HEK293 (cell line): ENCODE measurements around the gene TRMT1L.
A peak's percentile ranks its signal among the peaks of the same experiment; 100 is the strongest.

Experiments used
- CTCF ChIA-PET: fragments of 350-600 bp; formaldehyde crosslinking; extraction: SDS; loops from one replicate; lab custom pipeline; 2021; ENCODE audit warnings: antibody characterized with exemption; lab: Yijun Ruan, JAX
- POLR2A ChIA-PET: fragments of 300-600 bp; formaldehyde crosslinking; extraction: SDS; loops from one replicate; lab custom pipeline; 2020; ENCODE audit warnings: antibody characterized with exemption, inconsistent platforms; lab: Yijun Ruan, JAX
- H3K27ac ChIP-seq: fragments of 200-500 bp; sonication (Bioruptor generic); 2 replicates; pipeline ENCODE4 v1.5.1; 2014; ENCODE audit warnings: low read depth, low read length, control low read depth, inconsistent platforms; ENCODE audit errors: extremely low read depth
- H3K36me3 ChIP-seq, 2 experiments: fragments of 200-500 bp in 1 of 2; sonication (Bioruptor generic) in 1 of 2; 1 replicate in 1 of 2; 2 replicates in 1 of 2; pipeline ENCODE4 v1.5.1; 2014 to 2017; ENCODE audit warnings: inconsistent platforms in 2 of 2, low read length in 2 of 2; ENCODE audit not compliant: control insufficient read depth in 2 of 2, insufficient read depth in 1 of 2
- H3K4me1 ChIP-seq: fragments of 200-500 bp; sonication (Bioruptor generic); 2 replicates; pipeline ENCODE4 v1.5.1; 2014; ENCODE audit warnings: mild to moderate bottlenecking, low read length, inconsistent platforms; ENCODE audit not compliant: control insufficient read depth, insufficient read depth
- H3K4me3 ChIP-seq: 2 replicates; pipeline ENCODE4 v1.5.1; 2011; ENCODE audit warnings: low read depth, mild to moderate bottlenecking, control low read depth, low read length, moderate library complexity
- H3K9me3 ChIP-seq: fragments of 200-500 bp; sonication (Bioruptor generic); 2 replicates; pipeline ENCODE4 v1.5.1; 2014; ENCODE audit warnings: low read depth, low read length, inconsistent platforms; ENCODE audit not compliant: control insufficient read depth, insufficient read depth
- KLF8 ChIP-seq: fragments of 450-650 bp; formaldehyde crosslinking; IDR thresholded peaks from 2 replicates; pipeline ENCODE4 v1.5.1; 2016; ENCODE audit warnings: missing biosample characterization, missing genetic modification characterization
- PRDM1 ChIP-seq: fragments of 450-650 bp; formaldehyde crosslinking; IDR thresholded peaks from 2 replicates; pipeline ENCODE4; 2016; ENCODE audit warnings: missing biosample characterization, missing genetic modification characterization
- YY1 ChIP-seq: fragments of 450-650 bp; formaldehyde crosslinking; IDR thresholded peaks from 2 replicates; pipeline ENCODE4 v1.5.1; 2018; ENCODE audit warnings: missing biosample characterization, missing genetic modification characterization
- ZBTB21 ChIP-seq: fragments of 450-650 bp; formaldehyde crosslinking; IDR thresholded peaks from 2 replicates; pipeline ENCODE4 v1.5.1; 2017; ENCODE audit warnings: missing biosample characterization, missing genetic modification characterization
- ZFHX2 ChIP-seq: fragments of 450-650 bp; formaldehyde crosslinking; conservative IDR thresholded peaks from 2 replicates; pipeline ENCODE4 v1.5.1; 2016; ENCODE audit warnings: missing biosample characterization, missing genetic modification characterization
- ZNF157 ChIP-seq: fragments of 450-650 bp; formaldehyde crosslinking; IDR thresholded peaks from 2 replicates; pipeline ENCODE4 v1.5.1; 2016; ENCODE audit warnings: missing biosample characterization, missing genetic modification characterization
- ZNF174 ChIP-seq: fragments of 450-650 bp; formaldehyde crosslinking; IDR thresholded peaks from 2 replicates; pipeline ENCODE4 v1.5.0; 2017; ENCODE audit warnings: missing biosample characterization, mild to moderate bottlenecking, missing genetic modification characterization
- ZNF239 ChIP-seq: fragments of 450-650 bp; formaldehyde crosslinking; IDR thresholded peaks from 2 replicates; pipeline ENCODE4 v1.5.1; 2016; ENCODE audit warnings: missing biosample characterization, missing genetic modification characterization
- ZNF426 ChIP-seq: fragments of 450-650 bp; formaldehyde crosslinking; IDR thresholded peaks from 2 replicates; pipeline ENCODE4 v1.5.1; 2017; ENCODE audit warnings: missing biosample characterization, missing genetic modification characterization, mild to moderate bottlenecking, inconsistent platforms, moderate library complexity
- ZNF555 ChIP-seq: fragments of 450-650 bp; formaldehyde crosslinking; conservative IDR thresholded peaks from 2 replicates; pipeline ENCODE4 v1.5.1; 2017; ENCODE audit warnings: missing biosample characterization, mild to moderate bottlenecking, missing genetic modification characterization, inconsistent platforms
- ZNF596 ChIP-seq: fragments of 450-650 bp; IDR thresholded peaks from 2 replicates; pipeline ENCODE4 v1.5.0; 2018; ENCODE audit warnings: missing biosample characterization, mild to moderate bottlenecking, missing genetic modification characterization, moderate library complexity
- ZNF664 ChIP-seq: fragments of 450-650 bp; formaldehyde crosslinking; IDR thresholded peaks from 2 replicates; pipeline ENCODE4 v1.5.1; 2016; ENCODE audit warnings: missing biosample characterization, missing genetic modification characterization
- ZSCAN23 ChIP-seq: fragments of 450-650 bp; formaldehyde crosslinking; IDR thresholded peaks from 2 replicates; pipeline ENCODE4 v1.5.1; 2016; ENCODE audit warnings: missing biosample characterization, missing genetic modification characterization
- TF ChIP-seq, protein P1 (sequence below): fragments of 450-650 bp; formaldehyde crosslinking; IDR thresholded peaks from 2 replicates; pipeline ENCODE4 v1.5.1; 2016; ENCODE audit warnings: missing biosample characterization, missing genetic modification characterization
- TF ChIP-seq, protein P2 (sequence below): fragments of 450-650 bp; formaldehyde crosslinking; IDR thresholded peaks from 2 replicates; pipeline ENCODE4 v1.5.1; 2016; ENCODE audit warnings: missing biosample characterization, missing genetic modification characterization
- TF ChIP-seq, protein P3 (sequence below): fragments of 450-650 bp; formaldehyde crosslinking; IDR thresholded peaks from 2 replicates; pipeline ENCODE4 v1.5.1; 2017; ENCODE audit warnings: missing biosample characterization, missing genetic modification characterization
- TF ChIP-seq, protein P4 (sequence below): fragments of 450-650 bp; formaldehyde crosslinking; conservative IDR thresholded peaks from 2 replicates; pipeline ENCODE4 v1.5.1; 2016; ENCODE audit warnings: low read depth, missing biosample characterization, missing genetic modification characterization

Gene TRMT1L

GRCh38 chr1:185162491-185162890 is 5.7 kb upstream of the TRMT1L start:
- Histone ChIP-seq H3K9me3 (no peaks in the 10 kb centered on the region), H3K36me3 (peaks cover 0 to 5% of the 10 kb centered on the region in 2 experiments; a peak in 1 of 3 replicates), H3K4me3 (no peak overlapping the region)
- POLR2A ChIA-PET: no interaction called here
- TF ChIP-seq, protein P1, sequence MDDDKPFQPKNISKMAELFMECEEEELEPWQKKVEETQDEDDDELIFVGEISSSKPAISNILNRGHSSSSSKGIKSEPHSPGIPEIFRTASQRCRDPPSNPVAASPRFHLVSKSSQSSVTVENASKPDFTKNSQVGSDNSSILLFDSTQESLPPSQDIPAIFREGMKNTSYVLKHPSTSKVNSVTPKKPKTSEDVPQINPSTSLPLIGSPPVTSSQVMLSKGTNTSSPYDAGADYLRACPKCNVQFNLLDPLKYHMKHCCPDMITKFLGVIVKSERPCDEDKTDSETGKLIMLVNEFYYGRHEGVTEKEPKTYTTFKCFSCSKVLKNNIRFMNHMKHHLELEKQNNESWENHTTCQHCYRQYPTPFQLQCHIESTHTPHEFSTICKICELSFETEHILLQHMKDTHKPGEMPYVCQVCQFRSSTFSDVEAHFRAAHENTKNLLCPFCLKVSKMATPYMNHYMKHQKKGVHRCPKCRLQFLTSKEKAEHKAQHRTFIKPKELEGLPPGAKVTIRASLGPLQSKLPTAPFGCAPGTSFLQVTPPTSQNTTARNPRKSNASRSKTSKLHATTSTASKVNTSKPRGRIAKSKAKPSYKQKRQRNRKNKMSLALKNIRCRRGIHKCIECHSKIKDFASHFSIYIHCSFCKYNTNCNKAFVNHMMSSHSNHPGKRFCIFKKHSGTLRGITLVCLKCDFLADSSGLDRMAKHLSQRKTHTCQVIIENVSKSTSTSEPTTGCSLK: no peak
- TF ChIP-seq KLF8 (tag by site-specific recombination) (no peak), ZNF664 (no peak), YY1 (tag by site-specific recombination) (no peak), ZNF157 (tag by site-specific recombination) (no peak), ZSCAN23 (tag by site-specific recombination) (no peak), ZNF555 (no peak), ZNF174 (tag by site-specific recombination) (no peak), ZNF239 (tag by site-specific recombination) (no peak), ZBTB21 (tag by site-specific recombination) (no peak), ZNF596 (tag by site-specific recombination) (no peak)
- TF ChIP-seq, protein P2, sequence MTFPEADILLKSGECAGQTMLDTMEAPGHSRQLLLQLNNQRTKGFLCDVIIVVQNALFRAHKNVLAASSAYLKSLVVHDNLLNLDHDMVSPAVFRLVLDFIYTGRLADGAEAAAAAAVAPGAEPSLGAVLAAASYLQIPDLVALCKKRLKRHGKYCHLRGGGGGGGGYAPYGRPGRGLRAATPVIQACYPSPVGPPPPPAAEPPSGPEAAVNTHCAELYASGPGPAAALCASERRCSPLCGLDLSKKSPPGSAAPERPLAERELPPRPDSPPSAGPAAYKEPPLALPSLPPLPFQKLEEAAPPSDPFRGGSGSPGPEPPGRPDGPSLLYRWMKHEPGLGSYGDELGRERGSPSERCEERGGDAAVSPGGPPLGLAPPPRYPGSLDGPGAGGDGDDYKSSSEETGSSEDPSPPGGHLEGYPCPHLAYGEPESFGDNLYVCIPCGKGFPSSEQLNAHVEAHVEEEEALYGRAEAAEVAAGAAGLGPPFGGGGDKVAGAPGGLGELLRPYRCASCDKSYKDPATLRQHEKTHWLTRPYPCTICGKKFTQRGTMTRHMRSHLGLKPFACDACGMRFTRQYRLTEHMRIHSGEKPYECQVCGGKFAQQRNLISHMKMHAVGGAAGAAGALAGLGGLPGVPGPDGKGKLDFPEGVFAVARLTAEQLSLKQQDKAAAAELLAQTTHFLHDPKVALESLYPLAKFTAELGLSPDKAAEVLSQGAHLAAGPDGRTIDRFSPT (tag by site-specific recombination): no peak
- TF ChIP-seq, protein P3, sequence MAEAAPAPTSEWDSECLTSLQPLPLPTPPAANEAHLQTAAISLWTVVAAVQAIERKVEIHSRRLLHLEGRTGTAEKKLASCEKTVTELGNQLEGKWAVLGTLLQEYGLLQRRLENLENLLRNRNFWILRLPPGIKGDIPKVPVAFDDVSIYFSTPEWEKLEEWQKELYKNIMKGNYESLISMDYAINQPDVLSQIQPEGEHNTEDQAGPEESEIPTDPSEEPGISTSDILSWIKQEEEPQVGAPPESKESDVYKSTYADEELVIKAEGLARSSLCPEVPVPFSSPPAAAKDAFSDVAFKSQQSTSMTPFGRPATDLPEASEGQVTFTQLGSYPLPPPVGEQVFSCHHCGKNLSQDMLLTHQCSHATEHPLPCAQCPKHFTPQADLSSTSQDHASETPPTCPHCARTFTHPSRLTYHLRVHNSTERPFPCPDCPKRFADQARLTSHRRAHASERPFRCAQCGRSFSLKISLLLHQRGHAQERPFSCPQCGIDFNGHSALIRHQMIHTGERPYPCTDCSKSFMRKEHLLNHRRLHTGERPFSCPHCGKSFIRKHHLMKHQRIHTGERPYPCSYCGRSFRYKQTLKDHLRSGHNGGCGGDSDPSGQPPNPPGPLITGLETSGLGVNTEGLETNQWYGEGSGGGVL: no peak
- TF ChIP-seq, all 188 proteins: peak for 0
- H3K27ac ChIP-seq: no peak overlapping the region
- CTCF ChIA-PET: interaction anchor here (6.2 kb wide), 1 partner anchor 7 kb away, joined by 64 read pairs; no protein-coding TSS in a partner anchor
- no peaks in the 10 kb centered on the region for H3K4me1 ChIP-seq

DNA sequence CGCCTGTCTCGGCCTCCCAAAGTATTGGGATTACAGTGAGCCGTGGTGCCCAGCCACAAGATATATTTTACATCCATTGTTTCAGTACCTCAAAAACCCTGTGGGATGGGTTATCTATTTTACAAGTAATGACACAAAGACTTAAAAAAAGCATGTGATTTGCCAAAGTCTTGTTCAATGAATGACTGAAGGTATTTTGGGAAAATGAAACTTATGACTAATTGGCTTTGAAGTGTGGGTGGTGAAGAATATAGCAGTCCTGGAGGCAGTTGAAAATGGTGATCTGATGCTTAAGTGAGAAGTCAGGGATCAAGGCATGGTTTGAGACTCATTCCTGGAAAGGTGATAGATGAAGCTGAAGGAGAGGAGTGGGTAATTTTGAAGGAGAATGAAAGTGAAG is 3.2 kb upstream of the TRMT1L start:
- no peak overlapping the region for H3K4me3 ChIP-seq
- H3K36me3 ChIP-seq: no peaks in the 10 kb centered on the region
- TF ChIP-seq ZFHX2 (peak; percentile 20; the same call in 1 of the 2 replicates), PRDM1 (tag by site-specific recombination) (peak; percentile 59; the same call in 1 of the 2 replicates), ZNF426 (tag by site-specific recombination) (no peak)
- TF ChIP-seq, protein P4, sequence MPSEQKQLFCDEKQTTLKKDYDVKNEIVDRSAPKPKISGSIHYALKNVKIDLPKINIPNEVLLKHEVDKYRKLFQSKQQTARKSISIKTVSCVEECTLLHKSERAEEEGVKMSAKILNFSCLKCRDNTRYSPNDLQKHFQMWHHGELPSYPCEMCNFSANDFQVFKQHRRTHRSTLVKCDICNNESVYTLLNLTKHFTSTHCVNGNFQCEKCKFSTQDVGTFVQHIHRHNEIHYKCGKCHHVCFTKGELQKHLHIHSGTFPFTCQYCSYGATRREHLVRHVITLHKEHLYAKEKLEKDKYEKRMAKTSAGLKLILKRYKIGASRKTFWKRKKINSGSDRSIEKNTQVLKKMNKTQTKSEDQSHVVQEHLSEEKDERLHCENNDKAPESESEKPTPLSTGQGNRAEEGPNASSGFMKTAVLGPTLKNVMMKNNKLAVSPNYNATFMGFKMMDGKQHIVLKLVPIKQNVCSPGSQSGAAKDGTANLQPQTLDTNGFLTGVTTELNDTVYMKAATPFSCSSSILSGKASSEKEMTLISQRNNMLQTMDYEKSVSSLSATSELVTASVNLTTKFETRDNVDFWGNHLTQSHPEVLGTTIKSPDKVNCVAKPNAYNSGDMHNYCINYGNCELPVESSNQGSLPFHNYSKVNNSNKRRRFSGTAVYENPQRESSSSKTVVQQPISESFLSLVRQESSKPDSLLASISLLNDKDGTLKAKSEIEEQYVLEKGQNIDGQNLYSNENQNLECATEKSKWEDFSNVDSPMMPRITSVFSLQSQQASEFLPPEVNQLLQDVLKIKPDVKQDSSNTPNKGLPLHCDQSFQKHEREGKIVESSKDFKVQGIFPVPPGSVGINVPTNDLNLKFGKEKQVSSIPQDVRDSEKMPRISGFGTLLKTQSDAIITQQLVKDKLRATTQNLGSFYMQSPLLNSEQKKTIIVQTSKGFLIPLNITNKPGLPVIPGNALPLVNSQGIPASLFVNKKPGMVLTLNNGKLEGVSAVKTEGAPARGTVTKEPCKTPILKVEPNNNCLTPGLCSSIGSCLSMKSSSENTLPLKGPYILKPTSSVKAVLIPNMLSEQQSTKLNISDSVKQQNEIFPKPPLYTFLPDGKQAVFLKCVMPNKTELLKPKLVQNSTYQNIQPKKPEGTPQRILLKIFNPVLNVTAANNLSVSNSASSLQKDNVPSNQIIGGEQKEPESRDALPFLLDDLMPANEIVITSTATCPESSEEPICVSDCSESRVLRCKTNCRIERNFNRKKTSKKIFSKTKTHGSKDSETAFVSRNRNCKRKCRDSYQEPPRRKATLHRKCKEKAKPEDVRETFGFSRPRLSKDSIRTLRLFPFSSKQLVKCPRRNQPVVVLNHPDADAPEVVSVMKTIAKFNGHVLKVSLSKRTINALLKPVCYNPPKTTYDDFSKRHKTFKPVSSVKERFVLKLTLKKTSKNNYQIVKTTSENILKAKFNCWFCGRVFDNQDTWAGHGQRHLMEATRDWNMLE (tag by site-specific recombination): no peak
- TF ChIP-seq, all 188 proteins: peak for 2
- CTCF ChIA-PET: interaction anchor here (6.2 kb wide), 1 partner anchor 10 kb away, joined by 64 read pairs; no protein-coding TSS in a partner anchor
- Histone ChIP-seq H3K4me1 (no peaks in the 10 kb centered on the region), H3K9me3 (no peaks in the 10 kb centered on the region), H3K27ac (no peak overlapping the region)
- POLR2A ChIA-PET: no interaction called here
